GM18867 (cell line): ENCODE measurements around the gene SLC12A7.
"Not testable (repeated sequence)": the region's sequence is repeated elsewhere in the genome, so short reads cannot be mapped to it uniquely, and the experiment has no call there.

ENCODE experiments used
- ATAC-seq: cut with Tn5 transposase; IDR thresholded peaks from one replicate; pipeline ENCODE4 v1.9.1; 2021; ENCODE audit warnings: mild to moderate bottlenecking, moderate library complexity; ENCODE audit not compliant: unreplicated experiment

SLC12A7 gene

GRCh38 chr5:1065891-1066650, 45.8 kb downstream of the SLC12A7 start:
- ATAC-seq = no peak

GRCh38 chr5:1065143-1065750, 46.6 kb downstream of the SLC12A7 start:
- ATAC-seq = no peak

GRCh38 chr5:1064383-1065142, 47.3 kb downstream of the SLC12A7 start:
- no peak for ATAC-seq

- no peak for ATAC-seq
Measured at GRCh38 chr5:1063661-1064382, 48.0 kb downstream of the SLC12A7 start.

- no peak for ATAC-seq
Measured at GRCh38 chr5:1062761-1063568, 48.9 kb downstream of the SLC12A7 start.

- no peak for ATAC-seq
Measured at GRCh38 chr5:1061916-1062315, 49.9 kb downstream of the SLC12A7 start.

GRCh38 chr5:1061292-1061691, 50.6 kb downstream of the SLC12A7 start:
- ATAC-seq = not testable (repeated sequence)

GRCh38 chr5:1060535-1060981, 51.3 kb downstream of the SLC12A7 start:
- ATAC-seq = no peak

- no peak for ATAC-seq
Measured at GRCh38 chr5:1059884-1060263, 52.0 kb downstream of the SLC12A7 start.

GRCh38 chr5:1058988-1059883, 52.6 kb downstream of the SLC12A7 start:
- no peak for ATAC-seq

- ATAC-seq = no peak
Measured at GRCh38 chr5:1058083-1058945, 53.5 kb downstream of the SLC12A7 start.

- ATAC-seq = no peak
Measured at GRCh38 chr5:1057485-1058082, 54.3 kb downstream of the SLC12A7 start.

- ATAC-seq = no peak
Measured at GRCh38 chr5:1056611-1057484, 55.0 kb downstream of the SLC12A7 start.

- ATAC-seq = no peak
Measured at GRCh38 chr5:1055896-1056610, 55.8 kb downstream of the SLC12A7 start.

GRCh38 chr5:1054799-1055775, 56.8 kb downstream of the SLC12A7 start:
- ATAC-seq = no peak
